Vagina (tissue), 2 donors: Measurements from ENCODE around the gene HSD17B14.
"Not testable (repeated sequence)": the region's sequence is repeated elsewhere in the genome, so short reads cannot be mapped to it uniquely, and the experiment has no call there.

Experiments used
- POLR2A ChIP-seq, 2 donors: fragments of 450-650 bp; IDR thresholded peaks; one replicate each; pipeline ENCODE4 v1.6.1; 2017; ENCODE audit warnings: antibody characterized with exemption in 2 of 2, mild to moderate bottlenecking in 2 of 2, moderate library complexity in 2 of 2
- TF ChIP-seq, protein P1 (sequence below), 3 experiments: fragments of 450-650 bp in 2 of 3; fragments of 200-600 bp in 1 of 3; sonication (generic) in 1 of 3; IDR thresholded peaks; one replicate each; pipeline ENCODE4 v1.5.1; 2017 to 2019; ENCODE audit warnings: antibody characterized with exemption in 3 of 3, mild to moderate bottlenecking in 2 of 3, moderate library complexity in 2 of 3

DNA sequence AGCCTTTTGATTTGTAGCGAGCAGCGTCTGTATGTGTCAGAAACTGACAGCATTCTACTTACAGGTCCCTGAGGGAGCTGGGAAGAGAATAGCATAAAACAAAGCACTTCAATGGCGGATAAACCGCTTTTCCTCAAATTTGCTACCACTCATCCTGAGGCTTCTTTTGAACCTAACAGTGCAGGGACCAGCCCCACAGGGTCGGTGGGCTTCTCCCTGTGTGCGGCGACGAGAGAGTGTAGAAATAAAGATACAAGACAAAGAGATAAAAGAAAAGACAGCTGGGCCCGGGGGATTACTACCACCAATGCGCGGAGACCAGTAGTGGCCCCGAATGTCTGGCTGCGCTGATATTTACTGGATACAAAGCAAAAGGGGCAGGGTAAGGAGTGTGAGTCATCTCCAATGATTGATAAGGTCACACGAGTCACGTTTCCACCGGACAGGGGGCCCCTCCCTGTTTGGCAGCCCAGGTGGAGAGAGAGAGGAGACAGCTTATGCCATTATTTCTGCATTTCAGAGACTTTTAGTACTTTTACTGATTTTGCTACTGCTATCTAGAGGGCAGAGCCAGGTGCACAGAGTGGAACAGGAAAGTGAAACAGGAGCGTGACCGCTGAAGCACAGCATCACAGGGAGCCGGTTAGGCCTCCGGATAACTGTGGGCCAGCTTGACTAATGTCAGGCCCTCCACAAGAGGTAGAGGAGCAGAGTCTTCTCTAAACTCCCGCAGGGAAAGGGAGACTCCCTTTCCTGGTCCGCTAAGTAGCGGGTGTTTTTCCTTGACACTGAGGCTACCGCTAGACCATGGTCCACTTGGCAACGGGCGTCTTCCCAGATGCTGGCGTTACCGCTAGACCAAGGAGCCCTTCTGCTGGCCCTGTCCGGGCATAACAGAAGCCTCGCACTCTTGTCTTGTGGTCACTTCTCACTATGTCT is 40.0 kb upstream of the HSD17B14 start:
- TF ChIP-seq, protein P1, sequence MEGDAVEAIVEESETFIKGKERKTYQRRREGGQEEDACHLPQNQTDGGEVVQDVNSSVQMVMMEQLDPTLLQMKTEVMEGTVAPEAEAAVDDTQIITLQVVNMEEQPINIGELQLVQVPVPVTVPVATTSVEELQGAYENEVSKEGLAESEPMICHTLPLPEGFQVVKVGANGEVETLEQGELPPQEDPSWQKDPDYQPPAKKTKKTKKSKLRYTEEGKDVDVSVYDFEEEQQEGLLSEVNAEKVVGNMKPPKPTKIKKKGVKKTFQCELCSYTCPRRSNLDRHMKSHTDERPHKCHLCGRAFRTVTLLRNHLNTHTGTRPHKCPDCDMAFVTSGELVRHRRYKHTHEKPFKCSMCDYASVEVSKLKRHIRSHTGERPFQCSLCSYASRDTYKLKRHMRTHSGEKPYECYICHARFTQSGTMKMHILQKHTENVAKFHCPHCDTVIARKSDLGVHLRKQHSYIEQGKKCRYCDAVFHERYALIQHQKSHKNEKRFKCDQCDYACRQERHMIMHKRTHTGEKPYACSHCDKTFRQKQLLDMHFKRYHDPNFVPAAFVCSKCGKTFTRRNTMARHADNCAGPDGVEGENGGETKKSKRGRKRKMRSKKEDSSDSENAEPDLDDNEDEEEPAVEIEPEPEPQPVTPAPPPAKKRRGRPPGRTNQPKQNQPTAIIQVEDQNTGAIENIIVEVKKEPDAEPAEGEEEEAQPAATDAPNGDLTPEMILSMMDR (IDR thresholded peaks at IDR 0.05): not testable (repeated sequence)
- TF ChIP-seq POLR2A (IDR thresholded peaks at IDR 0.05): not testable (repeated sequence)
